ENCODE measurements around the gene CCDC8.

GRCh38 chr19:46407856-46408663 lies 5.3 kb downstream of the CCDC8 start:
- TF ChIP-seq CTCF (IDR thresholded peaks at IDR 0.05) = no peak
- peak in 1 of 2 donors; percentile 0 for TF ChIP-seq POLR2A (IDR thresholded peaks at IDR 0.05)
